ENCODE data around the gene UTF1. TPM values are rescaled to one million over a fixed set of nuclear protein-coding genes. Genes with fewer than 3 reads are reported as not detected.
A peak's percentile ranks its signal among the peaks of the same experiment; 100 is the strongest.

UTF1 gene
- total RNA-seq, 2 experiments from 2014 or later = not detected

GRCh38 chr10:133236401-133237240 is 6.6 kb downstream of the UTF1 start:
- H3K4me3 Mint-ChIP-seq = no peak overlapping the region
- ATAC-seq = no peak
- peaks cover 46% of the 10 kb centered on the region for H3K27me3 Mint-ChIP-seq
- ChIA-PET POLR2A (no interaction called here), CTCF (no interaction called here)
- H3K4me1 Mint-ChIP-seq = peaks cover 16% of the 10 kb centered on the region
- DNase-seq = peak; percentile 22
- no peak overlapping the region for H3K27ac Mint-ChIP-seq
- H3K9me3 Mint-ChIP-seq (ENCODE audit: low read depth) = no peaks in the 10 kb centered on the region
- intact Hi-C loops (cut with DNase I, micrococcal nuclease) = loop anchor here in 1 of 2 experiments (10.0 kb wide), 1 partner anchor 452 kb away; the partner anchor contains the start of gene NKX6-2
- H3K36me3 Mint-ChIP-seq (ENCODE audit: low read depth) = no peaks in the 10 kb centered on the region

- CTCF ChIA-PET = no interaction called here
- peaks cover 46% of the 10 kb centered on the region for H3K27me3 Mint-ChIP-seq
These were observed 7.2 kb downstream of the UTF1 start for GRCh38 chr10:133237241-133237587.

GRCh38 chr10:133237588-133238465 is 7.8 kb downstream of the UTF1 start, which contains the start of gene VENTX:
Gene VENTX (plus strand): TSS chr10:133237855. CDS start chr10:133237915, 60 bp downstream.
- no peak for ATAC-seq
- CTCF ChIA-PET = no interaction called here

More at GRCh38 chr10:133237241-133237587, 7.2 kb downstream of the UTF1 start:
- Mint-ChIP-seq H3K4me1 (peaks cover 19% of the 10 kb centered on the region), H3K36me3 (ENCODE audit: low read depth) (no peaks in the 10 kb centered on the region), H3K4me3 (no peak overlapping the region), H3K9me3 (ENCODE audit: low read depth) (no peaks in the 10 kb centered on the region), H3K27ac (no peak overlapping the region)
- intact Hi-C loops (cut with DNase I, micrococcal nuclease) = loop anchor here in 1 of 2 experiments (10.0 kb wide), 1 partner anchor 452 kb away; the partner anchor contains the start of gene NKX6-2
- DNase-seq (no peak), ATAC-seq (no peak)
- POLR2A ChIA-PET = no interaction called here

GRCh38 chr10:133238466-133238804 is 8.4 kb downstream of the UTF1 start:
- H3K36me3 Mint-ChIP-seq (ENCODE audit: low read depth) = no peaks in the 10 kb centered on the region
- peaks cover 51% of the 10 kb centered on the region for H3K27me3 Mint-ChIP-seq
- ChIA-PET POLR2A (no interaction called here), CTCF (no interaction called here)
- no peak for DNase-seq
- H3K4me1 Mint-ChIP-seq = peaks cover 19% of the 10 kb centered on the region
- H3K9me3 Mint-ChIP-seq (ENCODE audit: low read depth) = no peaks in the 10 kb centered on the region
- intact Hi-C loops (cut with DNase I, micrococcal nuclease) = loop anchor here in 1 of 2 experiments (10.0 kb wide), 1 partner anchor 454 kb away; the partner anchor contains the start of gene NKX6-2
- no peak overlapping the region for H3K4me3 Mint-ChIP-seq
- ATAC-seq = no peak
- H3K27ac Mint-ChIP-seq = no peak overlapping the region

More at GRCh38 chr10:133237588-133238465, 7.8 kb downstream of the UTF1 start, which contains the start of gene VENTX:
- no peak within 1 kb of the TSS for H3K27ac Mint-ChIP-seq
- no peak within 1 kb of the TSS for H3K4me3 Mint-ChIP-seq
- H3K9me3 Mint-ChIP-seq (ENCODE audit: low read depth) = no peaks in the 10 kb centered on the region
- intact Hi-C loops (cut with DNase I, micrococcal nuclease) = loop anchor here in 1 of 2 experiments (10.0 kb wide), 1 partner anchor 453 kb away; the partner anchor contains the start of gene NKX6-2
- POLR2A ChIA-PET = no interaction called here
- H3K4me1 Mint-ChIP-seq = peaks cover 19% of the 10 kb centered on the region
- DNase-seq = peak; percentile 22
- H3K36me3 Mint-ChIP-seq (ENCODE audit: low read depth) = no peaks in the 10 kb centered on the region
- peaks cover 48% of the 10 kb centered on the region for H3K27me3 Mint-ChIP-seq

GRCh38 chr10:133239990-133240389 is 10.0 kb downstream of the UTF1 start:
- CTCF ChIA-PET = interaction anchor here (0.6 kb wide), 1 partner anchor 17 kb away, joined by 4 read pairs; no protein-coding TSS in a partner anchor
- peaks cover 42% of the 10 kb centered on the region for H3K27me3 Mint-ChIP-seq

GRCh38 chr10:133241501-133242205 is 11.6 kb downstream of the UTF1 start:
- peak; percentile 25 for ATAC-seq
- ChIA-PET CTCF (interaction anchor here (0.5 to 1.0 kb wide), 3 partner anchors 15 to 61 kb away, joined by 3 read pairs; no protein-coding TSS in a partner anchor), POLR2A (no interaction called here)
- Mint-ChIP-seq H3K4me3 (peak overlapping the region; percentile 18), H3K27me3 (peaks cover 38% of the 10 kb centered on the region), H3K27ac (no peak overlapping the region), H3K4me1 (peaks cover 15% of the 10 kb centered on the region), H3K9me3 (ENCODE audit: low read depth) (no peaks in the 10 kb centered on the region), H3K36me3 (ENCODE audit: low read depth) (no peaks in the 10 kb centered on the region)
- intact Hi-C loops (cut with DNase I, micrococcal nuclease) = no loop called here
- DNase-seq = no peak

More at GRCh38 chr10:133239990-133240389, 10.0 kb downstream of the UTF1 start:
- H3K4me3 Mint-ChIP-seq = no peak overlapping the region
- intact Hi-C loops (cut with DNase I, micrococcal nuclease) = loop anchor here in 1 of 2 experiments (10.0 kb wide), 1 partner anchor 455 kb away; the partner anchor contains the start of gene NKX6-2
- H3K9me3 Mint-ChIP-seq (ENCODE audit: low read depth) = no peaks in the 10 kb centered on the region
- H3K36me3 Mint-ChIP-seq (ENCODE audit: low read depth) = no peaks in the 10 kb centered on the region
- POLR2A ChIA-PET = no interaction called here
- no peak for ATAC-seq
- no peak overlapping the region for H3K27ac Mint-ChIP-seq
- no peak for DNase-seq
- peaks cover 19% of the 10 kb centered on the region for H3K4me1 Mint-ChIP-seq

- Mint-ChIP-seq H3K36me3 (ENCODE audit: low read depth) (no peaks in the 10 kb centered on the region), H3K9me3 (ENCODE audit: low read depth) (no peaks in the 10 kb centered on the region), H3K4me3 (no peak overlapping the region), H3K27me3 (peaks cover 34% of the 10 kb centered on the region), H3K4me1 (peaks cover 13% of the 10 kb centered on the region), H3K27ac (no peak overlapping the region)
- intact Hi-C loops (cut with DNase I, micrococcal nuclease) = no loop called here
- CTCF ChIA-PET = interaction anchor here (0.6 to 1.0 kb wide), 2 partner anchors 14 to 303 kb away, joined by 3 read pairs; no protein-coding TSS in a partner anchor
- DNase-seq (no peak), ATAC-seq (no peak)
- POLR2A ChIA-PET = no interaction called here
These were observed 12.8 kb downstream of the UTF1 start for GRCh38 chr10:133242611-133243356.

GRCh38 chr10:133243593-133243992 is 13.6 kb downstream of the UTF1 start:
- ChIA-PET POLR2A (no interaction called here), CTCF (interaction anchor here (0.7 kb wide), 1 partner anchor 12 kb away, joined by 4 read pairs; no protein-coding TSS in a partner anchor)
- Mint-ChIP-seq H3K4me1 (peaks cover 13% of the 10 kb centered on the region), H3K27me3 (peaks cover 30% of the 10 kb centered on the region), H3K4me3 (no peak overlapping the region), H3K36me3 (ENCODE audit: low read depth) (no peaks in the 10 kb centered on the region), H3K9me3 (ENCODE audit: low read depth) (no peaks in the 10 kb centered on the region), H3K27ac (no peak overlapping the region)
- no peak for DNase-seq
- no peak for ATAC-seq
- intact Hi-C loops (cut with DNase I, micrococcal nuclease) = no loop called here

- no peak overlapping the region for H3K4me3 Mint-ChIP-seq
- CTCF ChIA-PET = interaction anchor here (0.7 to 1.5 kb wide), 2 partner anchors 98 to 102 kb away, joined by 3 read pairs; no protein-coding TSS in a partner anchor
- intact Hi-C loops (cut with DNase I, micrococcal nuclease) = no loop called here
- H3K9me3 Mint-ChIP-seq (ENCODE audit: low read depth) = no peaks in the 10 kb centered on the region
- DNase-seq (no peak), ATAC-seq (no peak)
- peaks cover 13% of the 10 kb centered on the region for H3K4me1 Mint-ChIP-seq
- POLR2A ChIA-PET = no interaction called here
- H3K36me3 Mint-ChIP-seq (ENCODE audit: low read depth) = no peaks in the 10 kb centered on the region
- H3K27ac Mint-ChIP-seq = no peak overlapping the region
- H3K27me3 Mint-ChIP-seq = peaks cover 22% of the 10 kb centered on the region
These were observed 15.6 kb downstream of the UTF1 start for GRCh38 chr10:133245439-133246235.

- H3K4me1 Mint-ChIP-seq = peaks cover 7% of the 10 kb centered on the region
- intact Hi-C loops (cut with DNase I, micrococcal nuclease) = no loop called here
- H3K9me3 Mint-ChIP-seq (ENCODE audit: low read depth) = no peaks in the 10 kb centered on the region
- POLR2A ChIA-PET = no interaction called here
- H3K27me3 Mint-ChIP-seq = peaks cover 16% of the 10 kb centered on the region
- ATAC-seq (no peak), DNase-seq (no peak)
- H3K36me3 Mint-ChIP-seq (ENCODE audit: low read depth) = no peaks in the 10 kb centered on the region
- CTCF ChIA-PET = interaction anchor here (1.5 kb wide), 1 partner anchor 98 kb away, joined by 3 read pairs; no protein-coding TSS in a partner anchor
- H3K4me3 Mint-ChIP-seq = no peak overlapping the region
- no peak overlapping the region for H3K27ac Mint-ChIP-seq
These were observed 16.2 kb downstream of the UTF1 start for GRCh38 chr10:133246236-133246626.

Measured in activated CD4-positive, alpha-beta T cell treated with anti-CD3 and anti-CD28 coated beads for 36 hours (primary cell).